CD4-positive, alpha-beta T cell treated with Interferon alpha-2 for 1 hour (primary cell): ENCODE data around the gene MSI2.
"Not testable (repeated sequence)": the region's sequence is repeated elsewhere in the genome, so short reads cannot be mapped to it uniquely, and the experiment has no call there.

ENCODE experiments used
- DNase-seq, 2 donors: peaks; one replicate each; pipeline ENCODE4 v3.0.0-alpha.2; 2020 to 2022

MSI2 gene

DNA sequence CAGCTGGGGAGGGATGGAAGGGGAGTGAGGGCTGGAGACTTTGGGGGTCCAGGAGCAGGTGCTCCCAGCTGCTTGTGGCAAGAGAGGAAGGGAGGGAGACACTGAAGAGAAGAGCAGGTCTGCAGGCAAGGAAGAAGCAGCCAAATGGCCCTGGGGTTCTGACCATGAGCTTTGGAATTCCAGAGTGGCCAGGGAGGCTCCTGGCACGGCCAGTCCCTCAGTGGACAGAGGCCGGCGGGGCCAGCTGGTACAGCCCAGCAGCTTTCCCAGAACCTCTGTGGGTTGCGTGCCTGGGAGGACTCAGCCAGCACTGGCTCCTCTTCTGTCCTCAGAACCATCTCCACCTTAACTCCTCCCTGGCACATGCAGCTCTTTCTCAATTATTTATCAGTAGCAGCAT lies 233.0 kb downstream of the MSI2 start:
- no peak for DNase-seq

DNA sequence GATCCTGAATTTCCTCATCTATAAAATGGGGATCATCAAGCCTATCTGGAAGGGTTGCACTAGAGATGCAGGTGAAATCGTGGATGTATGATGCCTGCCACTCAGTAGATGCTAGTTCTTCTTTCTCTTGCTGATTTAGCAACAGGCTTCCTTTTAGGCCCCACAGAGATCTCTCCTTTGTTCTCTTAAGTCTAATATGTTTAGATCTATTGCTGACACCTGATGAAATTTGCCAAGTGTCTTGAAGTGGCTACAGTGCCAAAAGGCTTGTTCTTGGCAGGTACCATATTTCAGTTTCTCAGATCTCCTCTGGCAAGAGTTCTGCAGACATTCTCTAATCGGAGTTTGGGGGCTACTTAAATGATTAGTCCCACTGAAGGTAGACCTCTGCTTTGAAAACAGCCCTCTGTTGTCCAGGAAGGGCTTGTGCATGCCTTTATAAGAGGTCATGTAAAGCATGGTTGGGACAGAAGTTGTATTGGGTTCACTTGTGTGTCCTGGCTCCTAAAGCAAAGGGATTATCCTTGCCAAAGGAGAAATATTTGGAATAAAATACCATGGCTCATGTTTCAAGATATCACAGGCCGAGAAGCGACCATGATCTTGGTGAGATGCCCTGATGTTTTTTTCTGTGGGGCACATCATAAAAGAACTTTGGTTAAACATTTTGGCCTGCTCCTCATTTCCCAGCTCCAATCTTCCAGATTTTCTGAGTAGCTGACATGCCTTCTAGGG lies 234.0 kb downstream of the MSI2 start:
- DNase-seq, result no peak

DNA sequence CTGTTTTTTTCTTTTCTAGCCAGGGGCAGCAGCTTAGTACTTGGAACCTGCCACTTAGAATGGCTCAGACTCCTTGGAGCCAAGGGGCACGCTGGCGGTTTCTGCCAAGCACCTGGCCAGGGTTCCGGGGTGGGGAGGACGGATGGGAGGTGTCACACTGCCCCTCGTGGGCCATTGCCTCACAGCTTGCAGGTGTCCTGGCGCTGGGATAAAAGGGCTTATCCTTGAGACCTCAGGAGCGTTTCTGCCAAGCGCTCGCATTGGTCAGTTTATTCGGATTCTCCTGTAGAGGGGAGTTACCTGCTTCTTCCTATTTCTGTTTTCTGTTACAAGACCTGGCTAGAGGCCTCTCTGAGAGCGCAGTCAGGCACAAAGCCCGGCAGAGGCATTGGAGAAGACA lies 234.6 kb downstream of the MSI2 start:
- no peak for DNase-seq

DNA sequence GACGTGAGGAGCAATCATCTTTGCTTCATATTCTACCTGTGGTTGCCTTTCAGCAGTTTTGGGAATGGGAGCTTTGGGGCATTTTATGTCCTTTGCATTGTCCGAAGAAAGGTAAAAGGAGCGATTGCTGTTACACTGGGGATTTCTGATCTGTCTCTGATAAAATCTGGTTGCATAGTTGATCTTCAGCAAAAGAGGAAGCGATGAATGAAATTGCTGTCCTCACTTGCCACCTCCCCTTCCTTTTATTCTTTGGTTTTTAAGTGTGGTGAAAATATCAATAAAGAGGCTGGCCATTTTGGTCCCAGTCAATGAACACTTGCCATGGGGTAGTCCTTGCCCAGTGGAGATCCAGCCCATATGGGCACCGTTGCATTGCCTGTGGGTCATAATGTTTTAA lies 236.8 kb downstream of the MSI2 start:
- DNase-seq, result no peak

DNA sequence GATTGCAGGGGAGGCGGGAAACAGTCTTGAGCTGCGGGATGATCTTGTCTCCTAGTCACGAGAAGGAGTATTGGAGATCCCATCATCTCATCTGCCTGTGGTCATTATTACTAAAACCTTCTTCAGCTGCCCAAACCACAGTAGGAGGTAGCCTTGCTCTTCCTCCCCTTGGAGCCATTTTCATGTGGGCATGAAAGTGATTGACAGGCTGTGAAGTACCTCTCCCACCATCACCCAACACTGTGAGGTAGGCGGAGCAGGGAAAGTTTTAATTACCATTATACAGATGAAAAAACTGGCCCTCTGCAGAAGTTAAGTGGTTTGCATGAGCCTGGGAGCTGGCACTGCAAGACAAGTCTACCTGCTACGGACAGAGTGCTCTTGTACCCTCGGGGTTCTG lies 237.3 kb downstream of the MSI2 start:
- no peak for DNase-seq

DNA sequence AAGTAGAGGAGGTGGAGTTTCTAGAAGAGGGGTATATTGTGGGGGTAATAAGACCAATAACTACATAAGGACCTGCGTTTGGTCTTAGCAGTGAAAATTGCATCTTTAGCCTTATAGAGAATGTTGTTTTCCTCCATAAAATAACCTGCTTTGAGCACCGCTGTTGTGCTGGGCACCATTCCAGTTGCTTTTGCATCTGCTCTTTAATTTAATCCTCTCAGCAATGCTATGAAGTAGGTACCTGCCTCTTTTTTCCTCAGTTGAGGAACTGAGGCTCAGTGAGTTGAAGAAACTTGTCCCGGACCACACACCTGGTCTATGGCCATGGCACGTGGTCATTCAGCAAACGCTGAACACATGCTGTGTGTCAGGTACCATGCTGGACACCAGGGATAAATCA lies 238.1 kb downstream of the MSI2 start:
- no peak for DNase-seq

DNA sequence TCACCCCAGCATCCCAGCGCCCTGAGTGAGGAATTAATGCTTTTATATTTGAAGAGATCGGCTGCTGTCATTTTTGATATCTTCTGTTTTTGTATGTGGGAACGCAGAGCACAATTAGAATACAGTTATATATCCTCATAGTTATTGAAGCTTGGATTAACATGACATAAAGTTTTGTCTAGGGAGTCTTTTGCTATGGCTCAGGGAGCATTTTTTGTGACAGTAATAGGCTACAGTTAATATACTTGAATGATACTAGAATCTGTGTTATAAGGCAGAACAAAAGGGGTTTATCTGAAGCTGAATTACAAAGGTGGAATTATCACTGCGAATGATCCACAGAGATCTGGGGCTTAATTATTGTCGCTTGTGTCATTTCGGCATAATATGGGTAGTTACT lies 239.4 kb downstream of the MSI2 start:
- no peak for DNase-seq

DNA sequence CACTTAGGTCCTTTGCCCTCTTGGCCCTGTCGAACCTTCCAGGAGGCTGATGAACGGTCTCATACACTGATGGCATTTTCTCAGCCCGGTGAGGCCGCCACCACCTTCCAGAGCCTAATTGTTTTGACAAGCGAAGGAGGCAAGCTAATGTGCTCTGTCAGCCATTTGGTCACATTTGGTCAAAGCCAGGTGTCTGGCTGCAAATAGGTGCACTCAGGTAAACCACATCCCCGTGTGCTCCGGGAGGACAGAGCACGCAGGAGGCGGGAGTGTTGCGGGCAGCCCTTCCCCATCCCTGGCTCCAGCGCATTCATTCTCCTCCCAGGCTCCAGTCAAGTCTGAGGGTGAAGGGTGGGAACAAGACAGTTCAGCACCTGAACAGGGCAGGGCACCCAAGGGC lies 240.1 kb downstream of the MSI2 start:
- no peak for DNase-seq

DNA sequence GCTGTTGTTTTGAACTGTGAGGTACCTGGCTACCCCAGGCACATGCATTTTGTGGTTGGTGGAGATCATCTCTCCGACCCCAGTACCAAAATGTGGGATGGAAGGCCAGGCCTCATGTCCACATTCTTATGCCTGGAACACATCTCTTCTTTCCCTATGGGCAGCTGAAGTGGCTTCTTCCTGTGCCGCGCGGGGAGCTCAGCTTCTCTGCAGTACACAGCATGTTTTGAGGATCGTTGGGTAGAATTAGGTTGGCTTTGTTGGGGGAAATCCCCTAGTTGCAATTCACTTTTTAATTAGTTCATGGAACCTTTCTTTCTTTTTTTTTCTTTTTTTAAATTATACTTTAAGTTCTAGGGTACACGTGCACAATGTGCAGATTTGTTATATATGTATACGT lies 242.1 kb downstream of the MSI2 start:
- DNase-seq, result no peak

DNA sequence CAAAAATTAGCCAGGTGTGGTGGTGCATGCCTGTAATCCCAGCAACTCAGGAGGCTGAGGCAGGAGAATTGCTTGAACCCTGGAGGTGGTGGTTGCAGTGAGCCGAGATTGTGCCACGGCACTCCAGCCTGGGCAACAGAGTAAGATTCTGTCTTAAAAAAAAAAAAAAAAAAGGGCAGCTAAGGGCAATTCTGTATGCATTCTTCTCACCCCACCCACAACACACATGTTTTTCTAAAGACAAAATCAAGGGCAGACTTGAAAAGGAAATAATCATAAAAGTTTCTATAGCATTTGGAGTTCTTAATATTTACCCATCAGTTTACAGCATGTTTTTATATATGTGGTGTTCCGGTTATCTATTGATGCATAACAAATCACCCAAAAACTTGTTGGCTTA lies 242.9 kb downstream of the MSI2 start:
- not testable (repeated sequence) for DNase-seq

DNA sequence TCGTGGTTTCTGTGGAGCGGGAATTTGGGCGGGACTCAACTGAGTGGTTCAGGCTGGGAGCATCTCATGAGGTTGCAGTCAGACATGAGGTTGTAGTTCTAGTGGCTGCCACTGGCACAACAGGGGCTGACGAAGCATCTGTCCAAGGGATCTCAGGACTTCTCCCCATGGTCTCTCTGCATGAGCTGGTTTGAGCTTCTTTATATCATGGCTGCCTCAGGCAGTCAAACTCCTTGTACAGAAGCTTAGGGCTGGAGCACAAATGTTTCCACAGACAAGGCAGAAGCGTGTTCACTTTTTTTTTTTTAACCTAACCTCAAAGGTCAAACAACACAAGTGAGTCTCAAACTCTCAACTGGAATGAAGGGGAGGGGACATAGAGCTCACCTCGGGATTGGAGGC lies 243.3 kb downstream of the MSI2 start:
- no peak for DNase-seq

DNA sequence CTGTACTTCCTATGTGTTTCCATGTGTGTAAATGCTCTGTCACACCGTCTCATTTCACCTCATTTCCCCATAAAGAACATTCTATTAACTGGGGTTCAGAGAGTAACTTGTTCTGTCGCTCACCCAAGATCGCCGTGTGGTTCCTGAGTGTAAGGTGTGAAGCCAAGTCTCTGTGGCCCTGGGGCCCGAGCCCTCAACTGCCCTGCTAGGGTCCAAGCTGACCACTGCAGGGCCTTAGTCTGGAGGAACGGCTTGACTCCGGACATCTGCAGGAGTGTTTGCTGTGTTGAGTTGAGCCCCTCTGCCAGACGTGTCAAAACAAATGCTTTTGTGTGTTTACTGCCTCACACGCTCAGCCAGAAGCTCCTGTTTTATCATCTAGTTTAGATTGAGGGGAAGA lies 244.7 kb downstream of the MSI2 start:
- DNase-seq, result no peak

DNA sequence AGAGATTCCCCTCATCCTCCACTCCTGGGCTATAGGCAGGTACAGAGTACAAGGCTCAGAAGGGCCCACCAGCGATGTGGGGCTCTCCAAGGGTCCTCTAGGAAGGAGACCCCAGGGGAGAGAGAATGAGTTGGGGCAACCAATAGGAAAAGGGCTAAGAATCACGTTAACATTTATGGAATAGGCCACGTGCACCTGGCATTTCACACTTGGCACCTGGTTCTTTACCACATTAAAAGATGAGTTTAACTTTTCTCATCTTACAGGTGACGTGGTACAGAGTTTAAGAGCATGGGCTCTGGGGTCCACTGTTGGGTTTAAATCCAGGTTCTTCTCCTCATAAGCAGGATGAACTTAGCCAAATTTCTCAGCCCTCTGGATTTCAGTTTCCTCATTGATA lies 245.7 kb downstream of the MSI2 start:
- DNase-seq, result no peak

DNA sequence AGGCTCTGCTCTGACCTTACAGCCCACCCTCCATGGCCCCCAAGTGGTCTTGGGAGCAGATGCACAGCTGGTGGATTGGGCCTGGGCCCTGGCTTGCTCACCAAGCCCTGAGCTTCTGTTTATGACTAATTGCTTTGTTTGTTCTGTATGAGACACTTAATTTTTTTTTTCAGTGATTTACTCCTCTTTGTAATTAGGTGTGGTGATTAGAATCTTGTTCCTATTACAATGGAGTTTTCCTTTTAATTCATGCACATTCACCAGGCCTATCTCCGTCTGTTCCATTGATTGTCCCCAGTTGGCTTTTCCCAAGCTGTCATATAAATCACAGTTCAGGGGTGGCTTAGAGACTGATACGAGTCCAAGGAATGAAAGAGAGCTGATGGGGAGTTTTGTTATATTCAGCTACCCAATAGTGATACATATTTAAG lies 246.5 kb downstream of the MSI2 start:
- DNase-seq, result no peak

DNA sequence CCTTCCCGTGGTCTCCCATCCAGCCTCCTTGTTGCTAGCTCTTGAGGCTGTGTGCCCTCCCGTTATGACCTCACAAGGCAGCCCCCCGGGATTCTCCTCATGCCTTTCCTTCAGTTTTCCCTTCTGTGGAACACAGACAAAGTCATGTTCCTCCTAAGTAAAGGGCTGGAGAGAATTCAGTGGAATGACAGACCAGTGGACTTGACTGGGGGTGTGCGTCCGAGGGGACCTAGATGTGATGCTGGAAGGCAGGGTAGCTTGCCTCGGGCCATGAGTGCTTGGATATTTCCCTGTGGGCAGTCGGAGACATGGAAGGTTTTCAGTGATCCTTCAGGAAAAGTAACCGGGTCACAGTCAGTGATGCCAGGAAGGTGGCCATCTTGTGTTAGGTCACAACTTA lies 247.9 kb downstream of the MSI2 start:
- DNase-seq, result no peak

DNA sequence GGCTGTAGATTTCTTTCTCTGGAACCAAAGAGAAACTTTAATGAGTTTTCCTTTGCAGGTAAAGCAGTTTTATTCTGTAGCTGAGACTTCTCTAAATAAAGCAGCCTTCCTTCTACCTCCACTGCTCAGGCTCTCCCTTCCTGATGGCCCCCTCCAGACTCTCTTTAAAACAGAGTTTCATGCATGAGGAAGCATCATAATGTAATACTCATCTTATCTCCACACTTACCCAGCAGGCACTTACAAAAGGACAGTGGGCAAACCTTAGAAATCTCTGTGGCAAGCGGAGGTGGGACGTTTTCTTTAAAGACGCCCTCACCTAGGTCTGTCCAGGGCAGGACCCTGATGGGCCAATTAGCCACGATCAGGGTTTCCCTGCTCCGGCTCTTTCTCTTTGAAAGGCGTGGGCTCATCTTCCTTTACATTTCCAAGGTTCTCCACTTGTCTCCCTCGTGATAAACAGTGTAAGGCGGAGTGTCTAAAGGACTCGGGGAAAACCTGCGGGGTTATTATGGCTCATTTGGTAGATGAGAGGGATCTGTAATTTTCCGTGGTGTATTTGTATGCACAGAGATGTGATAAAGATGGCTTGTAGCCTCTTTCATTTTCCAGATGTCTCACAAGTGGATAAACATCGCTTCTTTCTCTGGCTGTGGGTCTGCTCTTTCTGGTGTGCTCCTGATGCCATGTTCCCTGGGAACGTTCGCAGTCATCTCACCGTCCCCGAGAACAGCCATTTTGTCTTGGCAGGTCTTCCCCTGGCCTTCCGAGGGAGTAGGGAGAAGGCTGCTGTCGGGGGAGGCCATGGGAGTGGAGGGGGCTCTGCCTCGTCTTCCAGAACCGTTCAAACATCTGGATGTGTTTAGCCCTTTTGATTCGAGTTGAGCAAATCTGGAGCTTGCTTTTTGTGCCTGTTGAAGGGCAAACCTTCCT lies 249.8 kb downstream of the MSI2 start:
- no peak for DNase-seq

DNA sequence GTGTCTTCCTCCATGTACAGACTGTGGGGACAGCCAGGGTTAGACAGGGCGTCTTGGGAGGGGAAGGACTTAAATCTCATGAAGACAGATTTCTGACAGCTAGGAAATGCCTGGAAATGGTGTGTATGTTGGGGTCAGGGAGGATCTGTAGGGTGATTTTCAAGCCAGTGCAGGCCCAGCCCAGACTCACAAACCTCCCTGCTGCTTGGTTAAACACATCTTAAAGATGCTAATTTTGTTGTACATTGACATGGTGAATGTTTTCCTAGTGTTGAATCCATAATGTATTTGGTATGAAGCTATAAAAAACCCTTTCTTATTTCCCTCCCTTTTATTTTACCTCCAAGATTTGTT lies 250.4 kb downstream of the MSI2 start:
- DNase-seq, result no peak

DNA sequence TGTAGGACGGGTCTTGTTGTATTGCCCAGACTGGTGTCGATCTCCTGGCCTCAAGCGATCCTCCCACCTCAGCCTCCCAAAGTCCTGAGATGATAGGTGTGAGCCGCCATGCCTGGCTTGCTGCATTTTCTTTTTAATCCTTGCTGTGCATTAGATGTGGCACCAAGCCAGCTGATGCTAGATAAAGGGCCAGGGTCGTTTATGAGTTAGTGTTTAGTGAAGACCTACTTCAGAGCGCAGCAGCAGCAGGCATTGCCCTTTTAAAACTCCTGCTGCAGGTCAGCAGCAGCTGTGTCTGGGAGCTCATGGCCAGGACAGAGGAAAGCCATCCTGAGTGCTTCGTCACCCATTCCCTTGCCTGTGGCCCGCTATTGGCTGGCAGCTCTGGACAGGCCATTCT lies 251.5 kb downstream of the MSI2 start:
- no peak for DNase-seq

DNA sequence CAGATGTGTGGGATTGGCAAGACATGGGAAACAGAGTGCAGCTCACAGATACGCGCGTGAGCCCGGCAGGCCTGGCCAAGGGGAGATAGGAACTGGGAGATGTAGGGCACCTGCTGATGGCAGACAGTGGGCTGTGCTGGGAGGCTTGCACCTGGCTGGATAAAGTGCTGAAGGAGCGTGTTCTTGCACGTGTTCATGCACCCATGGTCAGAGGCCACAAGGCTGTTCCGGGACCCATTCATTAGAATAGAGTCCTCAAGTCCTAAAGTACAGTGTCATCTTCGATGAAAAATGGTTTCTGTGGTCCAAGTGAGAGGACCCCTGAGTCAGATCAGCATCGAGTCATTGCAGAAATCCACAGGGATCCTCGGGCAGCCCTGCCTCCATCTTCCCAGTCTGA lies 252.3 kb downstream of the MSI2 start:
- no peak for DNase-seq

DNA sequence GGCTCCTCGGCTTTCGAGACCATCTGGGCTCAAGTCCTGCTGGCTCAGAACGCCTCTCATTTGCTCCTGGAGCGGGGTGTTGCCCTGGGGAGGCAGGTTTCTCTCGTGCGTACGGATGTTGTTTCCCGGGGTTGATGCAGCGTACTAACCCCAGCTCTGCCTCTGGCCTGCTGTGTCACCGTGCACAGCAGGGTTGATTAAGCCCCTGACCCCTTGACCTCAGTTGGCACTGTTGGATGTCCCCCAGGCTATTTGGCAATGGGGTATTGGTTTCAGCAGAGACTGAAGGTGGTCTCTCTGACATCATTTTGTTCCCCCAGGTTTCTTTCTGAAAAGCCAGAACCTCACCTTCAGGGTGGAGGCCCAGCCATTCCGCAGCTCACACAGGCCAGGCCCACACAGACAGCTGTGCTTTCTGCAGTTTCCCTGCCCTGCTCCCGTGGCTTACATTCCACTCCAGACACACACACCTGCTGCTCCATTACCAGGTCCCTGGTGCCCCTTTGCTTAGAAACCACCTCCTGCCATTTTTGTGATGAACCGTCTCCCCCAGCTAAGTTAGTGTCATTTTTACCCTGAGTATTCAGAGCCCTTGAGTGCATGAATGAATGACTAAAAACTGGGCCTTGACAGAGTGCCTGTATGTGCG lies 255.3 kb downstream of the MSI2 start:
- no peak for DNase-seq

DNA sequence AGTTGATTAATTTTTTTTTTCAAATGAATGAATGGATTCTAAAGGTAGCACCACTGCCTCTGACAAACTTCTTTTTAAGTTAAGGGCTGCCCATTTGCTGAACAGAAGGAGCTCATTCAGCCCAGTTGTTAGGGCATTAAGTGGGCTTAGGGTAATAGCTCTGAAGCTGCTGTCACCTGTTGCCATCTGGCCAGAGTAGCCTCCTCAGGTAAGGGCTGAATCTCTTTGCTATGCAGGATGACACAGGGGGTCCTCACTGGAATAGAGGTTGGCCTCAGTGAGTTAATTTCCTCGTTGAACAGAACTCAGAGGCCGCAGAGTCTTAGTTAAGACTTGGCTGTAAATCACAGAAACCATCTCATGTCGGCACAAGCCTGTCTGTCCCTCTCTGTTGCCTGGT lies 255.9 kb downstream of the MSI2 start:
- DNase-seq, result no peak

DNA sequence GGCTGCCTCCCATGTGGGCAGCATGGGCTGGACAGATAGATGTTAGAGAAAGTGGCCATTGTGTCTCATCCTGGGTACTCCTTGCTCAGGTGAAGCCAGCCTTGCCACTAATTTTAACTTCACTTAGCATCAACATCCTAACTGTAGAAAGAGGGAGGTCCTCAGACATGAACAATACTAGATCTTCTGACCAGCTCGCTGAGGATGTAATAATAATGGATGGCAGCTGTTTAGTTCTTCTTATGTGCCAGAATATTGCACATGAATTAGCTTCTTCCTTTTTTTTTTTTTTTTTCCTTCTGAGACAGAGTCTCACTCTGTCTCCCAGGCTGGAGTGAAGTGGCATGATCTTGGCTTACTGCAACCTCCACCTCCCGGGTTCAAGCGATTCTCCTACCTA lies 256.4 kb downstream of the MSI2 start:
- no peak for DNase-seq

DNA sequence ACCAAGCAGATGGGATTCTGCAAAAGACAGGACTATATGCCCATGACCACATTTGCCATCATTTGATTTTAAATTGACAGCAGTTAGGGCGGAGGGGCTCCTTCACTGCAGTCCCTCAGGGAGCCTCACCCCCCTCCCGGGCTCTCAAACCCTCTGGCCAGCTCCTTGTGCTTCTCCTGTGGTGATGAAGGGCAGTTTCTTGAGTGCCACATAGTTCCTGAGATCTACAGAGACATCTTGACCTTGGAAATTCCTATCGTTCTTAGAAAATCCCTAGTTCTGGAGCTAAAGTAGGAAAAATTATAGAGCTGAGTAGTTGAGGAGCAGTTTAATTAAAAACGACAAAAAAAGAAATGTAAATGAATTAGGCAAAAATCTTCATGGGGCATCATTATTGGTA lies 257.2 kb downstream of the MSI2 start:
- DNase-seq, result no peak

DNA sequence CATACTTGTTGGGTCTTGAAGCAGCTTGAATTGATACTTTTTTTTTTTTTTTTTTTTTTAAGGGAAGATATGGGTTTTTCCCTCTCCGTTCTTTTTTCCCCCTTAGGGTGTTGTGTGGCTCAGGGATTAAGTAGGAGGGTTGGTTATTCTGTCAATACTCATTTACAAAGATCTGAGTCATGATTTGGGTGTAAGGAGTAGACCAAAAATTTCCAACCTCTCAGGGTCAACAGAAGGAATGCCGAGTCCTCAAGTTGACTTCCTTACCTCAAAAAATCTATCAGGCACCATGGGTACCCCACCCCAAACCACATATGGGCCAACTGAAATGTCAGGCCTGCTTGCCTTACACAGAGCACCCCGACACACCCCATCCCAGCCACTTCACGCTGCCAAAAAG lies 258.3 kb downstream of the MSI2 start:
- no peak for DNase-seq
